Measurements from ENCODE around the gene ZNF480. TPM values are rescaled to one million over a fixed set of nuclear protein-coding genes. Genes with fewer than 3 reads are reported as not detected.

ZNF480 gene
- total and polyA plus RNA-seq, 2 of the 8 experiments (the other 6 are each of a cell fraction or from before 2014, with no cell fraction given), result 3.4 to 32.9 TPM

DNA sequence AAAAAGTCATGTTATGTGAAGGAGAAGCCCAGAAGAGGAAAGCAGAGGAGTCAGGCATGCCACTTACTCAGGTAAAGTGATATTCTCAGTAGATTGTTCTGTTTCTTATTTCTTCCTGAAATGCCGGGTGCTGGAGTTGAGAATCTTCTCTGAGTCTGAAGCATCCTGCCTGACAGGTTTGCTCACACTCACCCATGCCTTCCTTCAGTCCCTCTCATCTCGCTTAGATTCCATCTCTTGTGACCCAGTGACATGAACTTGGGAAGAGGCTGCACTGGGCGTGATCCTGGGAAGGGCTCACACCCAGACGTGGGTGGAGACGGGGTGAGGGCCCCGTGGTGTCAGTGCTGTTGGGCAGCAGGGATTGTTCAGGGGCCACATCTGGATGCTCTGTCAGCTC lies 19.5 kb upstream of the ZNF480 start:
- no peak overlapping the region for H3K18ac ChIP-seq (ENCODE audit: extremely low read depth, low read length)
- H2AFZ ChIP-seq (ENCODE audit: low read length), result no peak overlapping the region
- H3K79me1 ChIP-seq (ENCODE audit: low read depth, low read length), result peaks cover 11% of the 10 kb centered on the region
- peaks cover 0 to 3% (median 0%) of the 10 kb centered on the region in 4 experiments; a peak in 2 of 7 replicates for H3K4me1 ChIP-seq (replicated peaks in 1 of 4; ENCODE audit: control insufficient read depth in 3 of 4, insufficient read depth in 4 of 4, low read length in 3 of 4)
- FAIRE-seq (no peak), DNase-seq (ENCODE audit: low read depth in 1 of 2, low spot score in 2 of 2) (no peak)
- TF ChIP-seq JUN (IDR thresholded peaks at IDR 0.05; ENCODE audit: low read depth, low read length) (no peak), TEAD4 (IDR thresholded peaks at IDR 0.05; ENCODE audit: low read depth, low read length) (no peak), POLR2A (IDR thresholded peaks at IDR 0.05; ENCODE audit: control extremely low read depth in 1 of 2, low read depth in 2 of 2, low read length in 2 of 2) (no peak), RBBP5 (IDR thresholded peaks at IDR 0.05; ENCODE audit: borderline replicate concordance, low read depth, low read length) (no peak), CBX5 (IDR thresholded peaks at IDR 0.05; ENCODE audit: low read depth, low read length) (no peak), HDAC2 (IDR thresholded peaks at IDR 0.05; ENCODE audit: borderline replicate concordance in 1 of 2, low read depth in 2 of 2, low read length in 2 of 2) (no peak), POU5F1 (IDR thresholded peaks at IDR 0.05; ENCODE audit: low read depth, low read length) (no peak), CEBPB (IDR thresholded peaks at IDR 0.05; ENCODE audit: low read depth, low read length) (no peak), NANOG (IDR thresholded peaks at IDR 0.05; ENCODE audit: insufficient read depth, low read depth, low read length, poor library complexity, severe bottlenecking) (no peak), KDM5A (IDR thresholded peaks at IDR 0.05; ENCODE audit: low read length) (no peak), TAF1 (IDR thresholded peaks at IDR 0.05; ENCODE audit: low read depth, low read length) (no peak), SP4 (IDR thresholded peaks at IDR 0.05; ENCODE audit: low read length) (no peak), EZH2 (IDR thresholded peaks at IDR 0.05; ENCODE audit: low read depth, low read length, severe bottlenecking) (no peak)
- H3K23me2 ChIP-seq (ENCODE audit: low read depth, low read length), result no peaks in the 10 kb centered on the region
- no peak overlapping the region for H2BK12ac ChIP-seq (ENCODE audit: low read depth, low read length)
- no peak overlapping the region for H2BK5ac ChIP-seq (ENCODE audit: low read depth, low read length)
- no peak overlapping the region for H2BK15ac ChIP-seq (ENCODE audit: low read length)
- H3K4me3 ChIP-seq (ENCODE audit: extremely low read depth in 1 of 4, insufficient read depth in 2 of 4, low read depth in 3 of 4, low read length in 4 of 4), result no peak overlapping the region
- no peak overlapping the region for H3K9ac ChIP-seq (replicated peaks in 1 of 4; ENCODE audit: extremely low read depth in 1 of 4, low read depth in 3 of 4, low read length in 3 of 4)
- H3K36me3 ChIP-seq (ENCODE audit: control insufficient read depth in 2 of 4, insufficient read depth in 4 of 4, low read length in 3 of 4), result peaks cover 0 to 17% (median 3%) of the 10 kb centered on the region in 4 experiments; a peak in 4 of 8 replicates
- no peaks in the 10 kb centered on the region for H3K9me3 ChIP-seq (ENCODE audit: insufficient read depth in 2 of 2, low read depth in 1 of 2, low read length in 1 of 2)
- no peak overlapping the region for H3K14ac ChIP-seq (ENCODE audit: insufficient read length)
- no peak overlapping the region for H4K5ac ChIP-seq (ENCODE audit: insufficient read length, low read depth, low read length)
- WGBS, 2 experiments (ENCODE audit: extremely low coverage in 1 of 2, insufficient coverage in 1 of 2, insufficient read length in 1 of 2, insufficient replicate concordance in 2 of 2, low coverage in 1 of 2, low lambda C conversion rate in 2 of 2, missing lambda C conversion rate in 1 of 2), result 88% methylated on average over 6 of the region's 6 CpGs; no CpG with 5 or more reads in 1 of the 2 experiments
- CTCF ChIA-PET (ENCODE audit: partially characterized antibody), result interaction anchor here (0.8 kb wide), 1 partner anchor 19 kb away, joined by 3 read pairs; no protein-coding TSS in a partner anchor
- H4K8ac ChIP-seq (ENCODE audit: extremely low read depth, insufficient read depth, low read length), result no peak overlapping the region
- H3K4me2 ChIP-seq (ENCODE audit: insufficient read depth in 1 of 2, low read depth in 2 of 2, low read length in 2 of 2), result no peak overlapping the region
- H4K91ac ChIP-seq (replicated peaks; ENCODE audit: insufficient read length, low read length), result no peak overlapping the region
- H2BK120ac ChIP-seq (replicated peaks; ENCODE audit: low read depth, low read length), result no peak overlapping the region
- H3K79me2 ChIP-seq (ENCODE audit: control insufficient read depth in 1 of 2, insufficient read depth in 2 of 2, low read length in 2 of 2), result peaks cover 37 to 93% of the 10 kb centered on the region in 2 experiments
- no peak overlapping the region for H3K27ac ChIP-seq (ENCODE audit: low read depth, low read length)
- no peak overlapping the region for H2AK5ac ChIP-seq (ENCODE audit: low read depth, low read length)
- POLR2A ChIA-PET (ENCODE audit: partially characterized antibody), result interaction anchor here (1.4 kb wide), 1 partner anchor 9 kb away, joined by 5 read pairs; no protein-coding TSS in a partner anchor
- no peak overlapping the region for H3K23ac ChIP-seq (ENCODE audit: insufficient read length)
- H3K4ac ChIP-seq (replicated peaks; ENCODE audit: insufficient read length, low read depth, low read length), result no peak overlapping the region
- H3K27me3 ChIP-seq (replicated peaks in 1 of 4; ENCODE audit: control insufficient read depth in 3 of 4, extremely low read depth in 1 of 4, insufficient read depth in 3 of 4, low read length in 3 of 4), result no peaks in the 10 kb centered on the region
- H4K20me1 ChIP-seq (replicated peaks in 1 of 2; ENCODE audit: control insufficient read depth in 1 of 2, insufficient read depth in 2 of 2, low read length in 2 of 2), result peaks cover 13 to 22% of the 10 kb centered on the region in 2 experiments
- H2BK20ac ChIP-seq (ENCODE audit: low read length), result no peak overlapping the region
- H3K56ac ChIP-seq (replicated peaks; ENCODE audit: insufficient read length, low read depth, low read length), result no peak overlapping the region

Measured in H1 (cell line).